ENCODE results near the gene ZNF735.
"Not testable (repeated sequence)": the region's sequence is repeated elsewhere in the genome, so short reads cannot be mapped to it uniquely, and the experiment has no call there.

The ZNF735 gene

DNA sequence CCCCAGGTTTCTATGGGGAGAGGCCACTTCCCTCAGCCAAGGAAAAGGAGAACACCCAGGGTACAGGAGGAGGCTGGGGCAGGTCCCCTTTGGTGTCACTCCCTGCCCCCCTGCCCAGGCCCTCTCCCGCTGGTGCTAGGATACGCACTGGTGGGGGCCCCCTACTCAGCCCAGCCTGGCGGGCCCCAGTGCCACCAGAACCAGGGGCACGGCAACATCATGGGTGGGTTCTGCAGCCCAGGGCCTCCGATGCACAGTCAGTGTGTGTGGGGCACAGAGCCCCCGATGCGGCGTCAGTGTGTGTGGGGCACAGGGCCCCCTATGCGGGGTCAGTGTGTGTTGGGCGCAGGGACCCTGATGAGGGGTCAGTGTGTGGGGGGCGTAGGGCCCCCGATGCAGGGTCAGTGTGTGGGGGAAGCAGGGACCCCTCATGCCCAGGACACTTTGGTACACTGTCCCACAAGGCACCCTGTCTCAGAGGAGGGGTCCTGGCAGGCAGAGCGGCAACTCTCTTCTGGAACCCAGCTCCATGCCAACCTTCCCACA, 23.1 kb upstream of the ZNF735 start:
- TF ChIP-seq, protein P1, sequence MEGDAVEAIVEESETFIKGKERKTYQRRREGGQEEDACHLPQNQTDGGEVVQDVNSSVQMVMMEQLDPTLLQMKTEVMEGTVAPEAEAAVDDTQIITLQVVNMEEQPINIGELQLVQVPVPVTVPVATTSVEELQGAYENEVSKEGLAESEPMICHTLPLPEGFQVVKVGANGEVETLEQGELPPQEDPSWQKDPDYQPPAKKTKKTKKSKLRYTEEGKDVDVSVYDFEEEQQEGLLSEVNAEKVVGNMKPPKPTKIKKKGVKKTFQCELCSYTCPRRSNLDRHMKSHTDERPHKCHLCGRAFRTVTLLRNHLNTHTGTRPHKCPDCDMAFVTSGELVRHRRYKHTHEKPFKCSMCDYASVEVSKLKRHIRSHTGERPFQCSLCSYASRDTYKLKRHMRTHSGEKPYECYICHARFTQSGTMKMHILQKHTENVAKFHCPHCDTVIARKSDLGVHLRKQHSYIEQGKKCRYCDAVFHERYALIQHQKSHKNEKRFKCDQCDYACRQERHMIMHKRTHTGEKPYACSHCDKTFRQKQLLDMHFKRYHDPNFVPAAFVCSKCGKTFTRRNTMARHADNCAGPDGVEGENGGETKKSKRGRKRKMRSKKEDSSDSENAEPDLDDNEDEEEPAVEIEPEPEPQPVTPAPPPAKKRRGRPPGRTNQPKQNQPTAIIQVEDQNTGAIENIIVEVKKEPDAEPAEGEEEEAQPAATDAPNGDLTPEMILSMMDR (IDR thresholded peaks at IDR 0.05): no peak

DNA sequence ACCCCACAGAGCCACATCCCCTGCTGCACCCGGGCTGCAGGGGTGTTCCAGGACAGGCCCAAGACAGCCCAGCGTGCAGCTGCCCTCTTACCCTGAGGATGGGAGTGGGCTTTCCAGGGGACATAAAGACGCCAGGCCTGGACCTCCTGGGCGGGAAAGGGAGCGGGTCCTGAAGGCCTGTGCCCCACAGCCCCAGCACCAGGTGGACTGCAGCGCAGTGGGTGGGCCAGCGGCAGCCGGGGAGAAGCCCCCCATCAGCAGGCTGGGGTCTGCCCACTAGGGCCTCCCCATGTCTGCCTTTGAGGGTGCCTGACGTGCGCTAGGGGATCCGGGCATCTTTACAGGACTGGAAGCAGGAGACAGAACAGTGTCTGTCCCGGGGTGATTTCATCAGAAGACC, 22.6 kb upstream of the ZNF735 start:
- TF ChIP-seq, protein P1 (IDR thresholded peaks at IDR 0.05): no peak

DNA sequence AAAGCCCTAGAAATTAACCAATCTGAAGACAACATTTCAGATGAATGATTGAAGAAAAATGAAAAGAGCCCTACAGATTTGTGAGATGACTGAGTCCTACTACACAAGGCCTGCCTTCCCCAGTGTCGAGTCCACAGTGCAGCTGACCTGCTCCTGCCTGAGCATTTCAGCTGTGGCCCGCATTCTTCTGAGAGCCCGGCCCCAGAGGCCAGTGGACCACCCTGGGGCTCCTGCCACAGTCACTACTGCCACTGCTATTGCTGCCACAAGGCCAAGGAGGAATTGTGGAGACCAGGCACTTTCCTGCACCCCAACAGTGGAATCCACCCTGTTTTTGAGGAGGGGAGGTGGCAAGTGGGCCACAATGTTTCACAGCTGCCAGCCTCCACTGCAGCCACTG, 19.6 kb upstream of the ZNF735 start:
- TF ChIP-seq, protein P1 (IDR thresholded peaks at IDR 0.05): no peak

DNA sequence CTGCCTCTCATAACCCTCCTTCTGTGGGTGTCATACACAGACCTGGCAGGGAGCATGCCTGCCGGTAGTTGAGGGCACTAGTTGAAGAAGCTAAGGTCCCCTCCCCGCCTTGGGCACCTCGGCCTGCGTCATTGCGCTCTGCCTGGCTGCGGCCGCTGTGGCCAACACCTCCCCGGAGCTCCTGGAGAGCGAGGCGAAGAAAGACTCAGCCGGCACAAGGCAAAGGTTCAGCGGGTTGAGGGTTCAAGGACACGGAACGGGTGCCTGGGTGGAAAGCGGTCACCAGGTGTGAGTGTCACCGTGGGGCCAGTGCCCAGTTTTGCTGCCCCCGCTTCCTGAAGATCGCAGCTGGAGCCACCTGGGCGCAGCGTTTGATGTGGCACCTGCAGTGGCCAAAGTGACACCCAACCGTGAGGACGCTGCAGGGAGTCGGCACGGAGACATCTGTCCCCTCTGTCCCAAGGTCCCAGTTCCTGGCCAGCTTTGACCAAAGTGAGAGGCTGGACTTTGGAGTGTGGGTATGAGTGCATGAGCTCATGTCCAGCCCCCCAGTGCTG, 14.8 kb upstream of the ZNF735 start:
- TF ChIP-seq, protein P1 (IDR thresholded peaks at IDR 0.05): no peak

DNA sequence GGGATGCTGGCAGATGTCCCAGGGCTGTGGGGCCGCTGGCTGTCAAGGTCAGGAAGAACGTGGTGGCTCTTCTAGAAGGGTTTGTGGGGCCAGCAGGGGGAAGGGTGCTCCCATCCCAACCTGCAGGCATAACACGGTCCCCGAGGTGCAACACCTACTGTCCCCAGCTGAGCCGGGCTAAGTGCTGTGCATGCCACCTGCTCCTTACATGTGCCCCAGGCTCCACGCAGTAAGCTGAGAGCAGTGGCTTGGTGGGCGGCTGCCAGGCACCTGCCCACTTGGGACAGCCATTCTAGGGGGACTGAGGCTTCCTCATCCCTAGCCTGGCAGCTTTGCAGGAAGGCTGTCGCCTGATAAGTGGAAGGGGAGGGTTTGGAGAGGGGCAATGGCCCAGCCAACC, 14.2 kb upstream of the ZNF735 start:
- TF ChIP-seq, protein P1 (IDR thresholded peaks at IDR 0.05): no peak

DNA sequence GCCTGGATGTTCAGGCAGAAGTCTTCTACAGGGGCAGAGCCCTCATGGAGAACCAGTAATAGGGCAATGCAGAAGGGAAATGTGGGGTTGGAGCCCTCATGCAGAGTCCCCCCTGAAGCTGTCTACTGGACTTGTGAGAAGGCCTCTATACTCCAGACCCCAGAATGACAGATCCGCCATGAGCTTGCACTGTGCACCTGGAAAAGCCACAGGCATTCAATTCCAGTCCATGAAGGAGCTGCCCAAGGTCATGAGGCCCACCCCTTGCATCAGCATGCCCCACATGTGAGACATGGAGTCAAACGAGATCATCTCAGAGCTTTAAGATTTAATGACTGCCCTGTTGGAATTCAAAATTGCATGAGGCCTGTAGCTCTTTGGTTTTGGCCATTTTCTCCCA, 16.4 kb downstream of the ZNF735 start:
- TF ChIP-seq, protein P1 (IDR thresholded peaks at IDR 0.05): no peak

DNA sequence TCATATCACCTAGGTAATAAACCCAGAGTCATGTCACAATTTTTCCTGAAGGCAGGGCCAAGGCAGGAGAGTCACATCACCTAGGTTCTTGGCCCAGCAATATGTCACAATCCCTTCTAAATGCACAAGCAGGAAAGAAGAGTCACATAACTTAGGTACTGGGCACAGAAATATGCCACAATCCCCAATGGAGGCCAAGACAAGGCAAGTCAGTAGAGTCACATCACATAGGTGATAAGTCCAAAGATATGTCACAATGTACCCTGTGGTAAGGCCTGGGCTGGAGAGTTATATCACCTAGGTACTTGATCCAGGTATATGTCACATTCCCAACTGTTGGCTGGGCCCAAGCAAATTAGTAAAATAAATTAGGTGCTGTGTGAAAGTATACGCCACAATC, 21.2 kb downstream of the ZNF735 start, which contains the start of gene ZNF679:
Gene ZNF679 (plus strand): TSS at position 301 of the 400 bp plus-strand sequence. CDS start 20,644 bp downstream, outside the sequence.
- TF ChIP-seq, protein P1 (IDR thresholded peaks at IDR 0.05): not testable (repeated sequence)
